ENCODE results near the gene ECHDC3.
A peak's percentile ranks its signal among the peaks of the same experiment; 100 is the strongest.

The ECHDC3 gene

DNA sequence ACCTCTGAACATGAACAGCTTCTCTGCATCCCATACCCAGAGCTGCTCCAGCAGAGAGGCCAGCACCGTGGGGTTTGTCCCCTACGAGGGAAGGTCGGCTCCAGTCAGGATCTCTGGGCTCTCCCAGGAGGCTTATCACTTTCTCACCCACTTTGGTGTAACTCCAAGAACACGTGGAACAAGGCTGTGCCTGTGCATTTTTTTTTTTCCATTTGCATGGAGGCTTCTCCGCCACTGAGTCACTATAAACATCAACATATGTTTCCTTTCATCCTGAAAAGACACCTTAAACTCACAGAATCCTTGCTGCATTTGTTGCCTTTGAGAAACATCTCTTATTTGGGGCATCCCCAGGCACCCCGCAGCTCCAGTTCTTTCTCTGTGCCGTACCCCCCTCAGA is 29.4 kb upstream of the ECHDC3 start:
- TF ChIP-seq, protein P1, sequence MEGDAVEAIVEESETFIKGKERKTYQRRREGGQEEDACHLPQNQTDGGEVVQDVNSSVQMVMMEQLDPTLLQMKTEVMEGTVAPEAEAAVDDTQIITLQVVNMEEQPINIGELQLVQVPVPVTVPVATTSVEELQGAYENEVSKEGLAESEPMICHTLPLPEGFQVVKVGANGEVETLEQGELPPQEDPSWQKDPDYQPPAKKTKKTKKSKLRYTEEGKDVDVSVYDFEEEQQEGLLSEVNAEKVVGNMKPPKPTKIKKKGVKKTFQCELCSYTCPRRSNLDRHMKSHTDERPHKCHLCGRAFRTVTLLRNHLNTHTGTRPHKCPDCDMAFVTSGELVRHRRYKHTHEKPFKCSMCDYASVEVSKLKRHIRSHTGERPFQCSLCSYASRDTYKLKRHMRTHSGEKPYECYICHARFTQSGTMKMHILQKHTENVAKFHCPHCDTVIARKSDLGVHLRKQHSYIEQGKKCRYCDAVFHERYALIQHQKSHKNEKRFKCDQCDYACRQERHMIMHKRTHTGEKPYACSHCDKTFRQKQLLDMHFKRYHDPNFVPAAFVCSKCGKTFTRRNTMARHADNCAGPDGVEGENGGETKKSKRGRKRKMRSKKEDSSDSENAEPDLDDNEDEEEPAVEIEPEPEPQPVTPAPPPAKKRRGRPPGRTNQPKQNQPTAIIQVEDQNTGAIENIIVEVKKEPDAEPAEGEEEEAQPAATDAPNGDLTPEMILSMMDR (conservative IDR thresholded peaks at IDR 0.05), result no peak
- no peak overlapping the region for H3K27ac ChIP-seq

DNA sequence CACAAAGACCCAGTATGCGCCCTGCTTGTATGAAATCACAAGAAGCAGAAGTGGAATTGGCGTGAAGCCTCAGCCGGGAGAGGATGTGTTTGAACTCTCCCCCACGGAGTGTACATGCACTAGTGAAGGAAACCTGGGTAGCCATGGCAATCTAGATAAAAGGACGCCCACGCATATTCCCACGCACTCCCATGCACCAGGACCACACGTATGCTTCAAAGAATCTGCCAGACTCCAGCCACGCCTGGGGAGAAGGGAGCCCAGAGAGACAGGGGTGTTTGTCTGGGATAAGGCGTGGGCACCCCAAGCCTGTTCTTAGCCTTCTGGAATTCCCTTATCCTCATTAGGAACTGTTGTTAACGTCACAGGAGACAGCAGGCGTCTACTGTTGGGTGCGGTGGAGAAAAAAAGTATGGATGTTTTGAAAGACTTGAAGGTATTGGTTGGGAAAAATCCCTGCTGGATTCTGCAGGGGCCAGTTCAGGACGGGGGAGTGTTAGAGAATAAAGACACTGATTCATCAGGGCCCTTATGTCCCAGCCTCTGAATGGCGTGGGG is 28.9 kb upstream of the ECHDC3 start:
- TF ChIP-seq, protein P1 (conservative IDR thresholded peaks at IDR 0.05), result no peak
- H3K27ac ChIP-seq, result no peak overlapping the region

DNA sequence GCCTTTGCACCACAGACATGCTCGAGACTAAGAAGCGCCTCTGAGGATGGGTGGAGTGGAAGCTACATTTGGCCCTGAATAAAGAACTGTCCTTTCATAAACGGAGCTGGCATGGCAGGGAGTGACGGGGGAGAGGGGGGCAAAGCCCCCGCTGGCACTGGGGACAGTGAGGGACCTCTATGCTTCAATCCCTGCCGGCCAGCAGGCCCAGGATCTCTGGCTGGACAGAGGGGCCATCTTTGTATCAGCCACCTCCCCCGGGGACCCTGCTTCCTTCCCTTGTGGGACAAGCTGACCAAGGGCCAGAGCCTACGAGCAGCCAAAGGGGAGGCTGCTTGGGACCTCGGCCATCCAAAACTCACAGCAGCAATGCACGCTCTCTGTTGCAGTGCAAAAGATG is 28.2 kb upstream of the ECHDC3 start:
- H3K27ac ChIP-seq, result no peak overlapping the region
- TF ChIP-seq, protein P1 (conservative IDR thresholded peaks at IDR 0.05), result no peak

DNA sequence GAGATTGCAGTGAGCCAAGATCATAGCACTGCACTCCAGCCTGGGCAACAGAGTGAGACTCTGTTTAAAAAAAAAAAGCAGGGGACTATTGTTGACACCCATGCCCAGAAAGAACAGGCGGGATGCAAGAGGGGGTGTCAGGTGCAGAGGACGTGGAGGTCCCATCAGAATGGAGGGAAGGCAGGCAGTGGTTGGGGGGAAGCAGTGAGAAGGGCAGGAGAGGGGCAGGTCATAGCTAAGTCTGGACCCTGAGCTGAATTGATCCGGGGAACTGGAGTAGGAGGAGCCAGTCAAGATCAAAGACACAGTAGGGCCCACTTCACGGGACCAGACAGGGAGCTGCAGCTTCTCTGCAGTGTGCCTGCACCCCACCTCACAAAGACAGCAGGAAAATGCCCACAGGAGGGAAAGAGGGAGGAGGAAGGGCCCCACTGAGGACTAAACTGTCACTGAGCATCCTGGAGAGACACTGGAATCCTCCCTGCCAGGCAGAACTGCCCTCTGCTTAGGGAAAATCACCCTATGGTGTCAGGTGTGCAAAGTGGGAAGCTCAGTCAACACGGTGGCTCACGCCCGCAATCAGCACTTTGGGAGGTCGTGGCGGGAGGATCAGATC is 27.3 kb upstream of the ECHDC3 start:
- TF ChIP-seq, protein P1 (conservative IDR thresholded peaks at IDR 0.05), result no peak

DNA sequence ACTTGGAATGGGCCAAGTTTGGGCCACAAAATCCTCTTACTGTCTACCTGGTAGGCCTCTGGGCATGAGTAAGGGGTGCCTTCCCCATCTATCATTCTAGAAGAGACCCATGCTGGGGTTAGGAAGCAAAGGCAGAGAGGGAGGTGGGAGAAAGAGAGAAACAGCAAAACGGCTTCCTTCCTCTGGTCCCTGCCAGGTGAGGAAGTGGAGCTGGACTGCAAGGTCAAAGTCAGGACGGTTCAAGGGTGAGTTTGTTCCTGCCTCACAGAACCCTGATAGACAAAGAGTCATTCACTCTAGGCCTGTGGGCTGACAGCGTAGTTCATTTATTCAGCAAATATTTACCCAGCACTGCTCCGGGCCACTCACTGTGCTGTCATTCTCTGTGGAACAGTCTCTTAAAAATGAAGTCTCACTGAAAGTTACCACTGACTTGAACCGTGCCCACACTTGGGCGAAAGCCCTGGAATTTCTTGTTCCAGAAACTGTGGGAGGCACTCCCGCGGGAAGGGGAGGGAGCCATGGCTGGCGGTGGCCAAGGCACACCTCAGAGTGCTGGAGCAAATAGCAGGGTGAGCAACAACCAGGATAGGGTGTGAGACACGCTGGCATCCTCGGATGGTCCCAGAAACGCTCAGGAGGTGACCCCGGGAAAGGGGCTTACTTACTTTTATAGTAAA is 26.2 kb upstream of the ECHDC3 start:
- TF ChIP-seq, protein P1 (conservative IDR thresholded peaks at IDR 0.05), result no peak
- 0 out of 2 replicates have a peak overlapping the region, but pooled peaks have one; percentile 14 for H3K27ac ChIP-seq

More for the DNA sequence above, 27.3 kb upstream of the ECHDC3 start:
- no peak overlapping the region for H3K27ac ChIP-seq

DNA sequence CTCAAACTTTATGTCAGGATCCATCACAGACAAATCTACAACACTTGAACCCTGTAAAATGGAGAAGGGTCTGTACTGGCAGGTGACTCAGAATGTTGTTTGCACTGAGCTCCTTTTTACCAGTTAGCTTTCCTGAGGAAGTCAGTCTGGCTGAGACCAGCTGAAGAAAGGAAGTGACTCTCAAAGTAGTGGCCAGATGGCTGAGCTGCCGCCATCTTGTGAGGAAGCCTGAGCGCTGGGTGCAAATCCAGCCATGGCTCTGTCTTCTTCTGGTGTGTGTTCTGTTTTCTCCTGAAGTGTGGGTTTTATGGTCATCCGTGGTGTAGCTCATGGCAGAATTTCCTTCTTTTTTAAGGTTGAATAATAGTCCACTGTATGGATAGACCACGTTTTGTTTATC is 25.5 kb upstream of the ECHDC3 start:
- TF ChIP-seq, protein P1 (conservative IDR thresholded peaks at IDR 0.05), result no peak

DNA sequence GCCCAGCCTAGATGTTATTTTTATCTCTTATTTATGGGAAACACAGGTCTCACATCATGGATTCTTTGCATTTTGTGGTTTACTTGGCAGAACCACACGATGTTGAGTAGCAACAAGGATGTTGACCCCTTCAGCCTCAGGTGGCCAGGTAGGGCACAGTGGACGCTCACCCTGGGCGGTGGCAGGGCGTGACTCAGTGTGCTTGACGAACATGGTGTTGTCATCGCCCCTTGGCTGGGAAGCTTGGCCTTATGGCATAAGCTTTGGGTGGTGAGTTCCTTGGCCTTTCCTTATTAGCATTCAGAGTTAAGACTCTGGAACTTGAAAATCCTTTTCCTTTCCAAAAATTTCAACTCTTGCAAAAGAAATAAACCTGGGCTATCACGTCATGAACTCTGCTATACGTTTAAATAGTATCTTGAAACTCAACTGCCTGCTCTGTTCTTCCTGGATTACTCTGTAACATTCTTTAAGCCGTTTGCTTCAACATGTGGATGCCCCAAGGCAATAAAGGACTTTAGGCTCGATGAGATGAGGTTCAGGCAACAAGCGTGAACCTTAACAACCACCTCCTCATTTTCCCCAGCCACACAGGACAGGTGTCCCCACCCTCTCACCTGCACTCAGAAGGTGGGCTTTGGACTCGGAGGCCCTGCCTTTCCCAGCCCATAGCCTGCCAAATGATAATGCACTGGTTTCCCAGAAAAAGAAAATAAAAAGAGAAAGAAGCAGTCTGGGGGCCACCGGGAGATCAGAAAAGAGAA is 22.5 kb upstream of the ECHDC3 start:
- TF ChIP-seq, protein P1 (conservative IDR thresholded peaks at IDR 0.05), result no peak
- no peak overlapping the region for H3K27ac ChIP-seq

More for the DNA sequence above, 25.5 kb upstream of the ECHDC3 start:
- H3K27ac ChIP-seq, result no peak overlapping the region

Measured in VCaP (cell line).